NCI-H524 treated with DMSO at 0.1 percent for 48 hours (cell line): Measurements from ENCODE around the gene PSMB8.

Experiments used
- DNase-seq: peaks from one replicate; lab custom pipeline; 2025; lab: John Stamatoyannopoulos, UW

The PSMB8 gene

DNA sequence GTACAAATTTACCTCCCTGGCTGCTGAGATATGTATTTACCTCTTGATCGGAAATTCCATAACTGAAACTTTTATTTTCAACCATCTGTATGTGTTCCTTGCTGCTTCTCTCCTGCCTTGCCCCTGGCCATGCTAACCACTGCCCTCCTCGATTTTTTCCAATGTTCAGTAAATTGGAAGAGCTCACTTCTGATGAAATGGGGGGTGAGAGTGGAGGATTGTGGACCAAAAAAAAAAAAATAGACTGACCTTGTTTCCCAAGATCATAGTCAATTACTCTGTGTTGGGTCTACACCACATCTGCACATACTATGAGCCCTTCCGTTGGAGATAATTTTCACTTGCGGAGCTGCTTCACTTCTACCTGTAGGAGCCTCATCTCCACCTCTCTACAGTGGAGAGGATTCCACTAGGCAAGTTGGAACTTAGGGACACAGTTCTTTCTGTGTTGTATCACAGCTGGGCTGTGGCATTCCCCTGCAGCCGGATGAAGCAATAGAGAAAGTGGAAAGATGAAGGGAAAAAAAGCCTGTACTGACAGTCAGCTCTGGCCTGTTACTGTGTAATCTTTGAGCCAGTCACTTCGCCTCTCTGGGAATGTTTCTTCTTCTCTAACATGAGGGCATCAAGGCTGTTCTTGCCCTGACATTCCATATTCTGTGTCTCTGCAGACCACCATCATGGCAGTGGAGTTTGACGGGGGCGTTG is 11.8 kb upstream of the PSMB8 start:
- no peak for DNase-seq

DNA sequence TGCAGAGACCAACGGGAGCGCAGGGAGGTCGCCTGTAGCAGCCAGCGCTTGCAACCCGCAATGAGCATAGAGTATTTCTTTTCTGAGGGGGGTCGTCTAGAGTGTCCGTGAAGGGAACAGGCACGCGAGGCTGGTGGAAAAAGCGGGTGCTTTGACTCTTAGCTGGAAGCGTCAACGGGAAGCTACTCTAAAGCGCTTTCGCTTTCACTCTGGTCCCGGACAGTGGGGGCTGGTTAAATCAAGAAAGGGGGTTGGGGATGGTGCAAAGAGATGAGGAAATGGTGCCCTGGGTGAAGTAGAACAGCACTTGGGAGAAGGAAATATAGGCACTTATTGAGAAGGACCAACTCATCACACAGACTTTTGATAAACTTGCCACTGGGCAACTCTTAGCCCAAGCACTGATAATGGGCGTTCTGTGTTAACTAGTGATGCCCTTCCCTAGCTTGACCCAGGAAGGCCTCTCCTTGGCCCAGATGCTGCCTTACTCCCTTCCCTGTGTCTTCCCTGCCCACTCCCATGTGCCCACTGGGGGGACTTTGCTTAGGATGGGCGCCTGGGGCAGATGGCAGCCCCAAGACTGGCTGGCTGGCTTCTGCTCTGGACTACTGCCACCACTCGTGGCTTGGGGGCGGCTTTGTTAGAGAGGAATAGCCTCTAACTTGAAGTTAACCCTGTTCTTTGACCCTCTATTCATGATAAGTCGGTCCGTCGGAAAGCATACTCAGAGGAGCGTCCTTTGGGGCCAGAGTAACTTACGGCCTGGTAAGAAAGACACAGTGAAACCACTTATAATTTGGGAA is 10.7 kb upstream of the PSMB8 start:
- DNase-seq, result no peak

DNA sequence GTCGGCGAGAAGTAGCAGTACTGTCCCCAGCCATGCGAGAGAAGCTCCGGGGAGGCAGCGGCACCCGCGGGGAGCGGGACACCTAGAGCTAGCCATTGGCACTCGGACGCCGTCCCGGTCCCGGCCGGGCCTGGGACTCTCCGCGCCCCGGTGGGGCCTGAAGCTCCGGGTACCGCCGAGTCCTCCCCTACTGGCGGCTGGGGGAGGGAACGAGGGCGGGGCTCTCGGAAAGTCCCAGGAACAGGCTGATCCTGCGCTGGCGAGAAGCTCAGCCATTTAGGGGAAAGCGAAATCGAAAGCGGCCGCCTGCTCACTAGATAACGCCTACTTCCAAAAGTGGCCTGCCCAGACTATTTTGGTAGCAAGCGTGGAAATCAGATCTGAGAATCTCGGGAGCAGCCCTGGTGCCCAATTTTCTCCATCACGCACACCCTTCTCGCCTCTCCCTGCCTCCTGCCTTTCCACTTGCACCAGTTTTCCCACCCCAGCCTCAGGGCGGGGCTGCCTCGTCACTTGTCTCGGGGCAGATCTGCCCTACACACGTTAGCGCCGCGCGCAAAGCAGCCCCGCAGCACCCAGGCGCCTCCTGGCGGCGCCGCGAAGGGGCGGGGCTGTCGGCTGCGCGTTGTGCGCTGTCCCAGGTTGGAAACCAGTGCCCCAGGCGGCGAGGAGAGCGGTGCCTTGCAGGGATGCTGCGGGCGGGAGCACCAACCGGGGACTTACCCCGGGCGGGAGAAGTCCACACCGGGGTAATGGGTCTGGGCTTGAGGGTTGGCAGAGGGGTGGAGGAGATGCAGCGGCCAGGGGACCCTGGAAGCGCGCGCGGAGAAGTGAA is 9.9 kb upstream of the PSMB8 start, which contains the start of the genes PSMB9 and TAP1:
PSMB9 (plus strand) TSS at position 652 of the 835 bp plus-strand sequence; CDS start at position 690, 38 bp downstream.
TAP1 (minus strand) TSS at position 164 of the 835 bp plus-strand sequence; CDS start at position 96, 68 bp downstream.
- no peak for DNase-seq

DNA sequence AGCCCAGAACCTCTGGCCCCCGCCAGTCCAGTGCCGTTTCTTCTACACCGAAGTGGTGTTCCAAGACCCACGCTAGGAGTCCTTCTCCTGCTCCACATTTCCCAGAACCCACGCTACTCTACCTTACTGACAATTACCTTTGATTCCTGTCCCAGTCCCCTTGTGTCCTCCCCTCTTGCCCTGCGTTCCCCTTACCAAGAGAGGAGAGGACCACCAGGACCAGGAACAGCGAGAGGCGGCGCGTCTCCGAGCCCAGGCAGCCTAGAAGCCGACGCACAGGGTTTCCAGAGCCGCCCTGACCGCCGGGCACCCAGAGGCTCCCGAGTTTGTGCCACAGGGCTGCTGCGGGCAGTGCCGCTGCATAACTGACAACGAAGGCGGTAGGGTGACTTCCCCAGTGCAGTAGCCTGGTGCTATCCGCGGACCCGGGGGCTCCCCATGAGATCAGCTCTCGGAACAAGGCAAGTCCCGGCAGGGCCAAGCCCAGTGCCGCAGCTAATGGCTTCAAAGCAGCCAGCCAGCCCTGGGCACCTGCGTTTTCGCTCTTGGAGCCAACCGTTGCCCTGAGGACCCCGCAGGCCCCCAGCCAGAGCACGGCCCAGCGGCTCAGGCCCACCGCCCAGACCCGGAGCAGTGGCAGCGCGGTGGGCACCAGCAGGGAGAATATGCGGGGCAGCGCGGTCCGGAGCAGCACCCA is 9.1 kb upstream of the PSMB8 start:
- DNase-seq, result no peak

DNA sequence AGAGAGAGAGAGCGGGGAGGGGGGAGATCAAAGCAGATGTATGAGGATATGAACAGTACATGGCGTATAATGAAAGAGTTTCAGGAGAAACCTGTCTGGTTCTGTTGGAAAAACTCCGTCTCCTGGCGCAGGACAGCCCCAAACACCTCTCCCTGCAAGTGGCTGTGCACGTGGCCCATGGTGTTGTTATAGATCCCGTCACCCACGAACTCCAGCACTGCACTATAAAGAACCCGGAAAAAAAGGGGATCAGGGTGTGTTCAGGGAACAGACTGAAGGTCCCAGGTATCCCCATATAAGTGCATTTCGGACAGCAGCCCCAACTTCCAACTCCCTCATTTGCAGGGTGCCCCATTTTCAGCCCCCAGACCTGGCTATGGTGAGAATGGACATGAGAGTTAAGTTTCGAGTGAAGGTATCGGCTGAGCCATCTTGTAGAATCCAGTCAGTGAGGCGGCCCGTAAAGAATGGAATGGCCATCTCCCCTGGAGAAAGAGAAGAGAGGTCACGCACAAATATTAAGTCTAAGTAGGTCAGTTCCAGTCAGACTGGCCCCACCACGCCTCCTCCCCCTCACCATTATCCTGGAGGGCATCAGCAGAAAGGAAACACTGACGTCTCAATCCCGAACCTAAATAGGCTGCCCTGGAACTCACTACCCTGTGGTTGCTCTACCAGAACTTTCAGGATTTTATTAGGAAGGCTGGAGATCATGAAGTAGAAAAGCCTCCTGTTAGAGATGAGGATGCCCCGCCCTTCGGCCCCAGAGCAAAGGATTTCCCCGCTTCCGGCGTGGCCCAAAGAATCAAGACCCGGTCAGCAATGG is 8.4 kb upstream of the PSMB8 start:
- no peak for DNase-seq

DNA sequence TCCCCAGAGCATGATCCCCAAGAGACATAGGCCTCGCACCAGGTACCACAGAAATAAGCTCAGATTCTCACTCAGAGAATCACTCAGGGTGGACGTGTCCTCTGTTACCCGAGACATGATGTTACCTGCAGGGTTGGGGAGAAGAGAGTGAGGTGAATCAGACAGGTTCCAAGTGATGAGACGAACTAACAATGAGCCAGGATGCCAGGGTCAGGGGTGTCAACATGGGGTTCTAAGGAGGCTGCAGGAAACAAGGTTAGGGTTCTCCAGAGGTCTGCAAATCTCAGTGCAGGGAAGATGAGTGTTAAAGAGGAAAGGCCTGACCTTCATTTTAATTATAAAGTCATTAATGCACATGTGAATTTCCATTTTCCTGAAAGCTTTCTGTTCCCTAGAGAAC is 7.2 kb upstream of the PSMB8 start:
- no peak for DNase-seq

DNA sequence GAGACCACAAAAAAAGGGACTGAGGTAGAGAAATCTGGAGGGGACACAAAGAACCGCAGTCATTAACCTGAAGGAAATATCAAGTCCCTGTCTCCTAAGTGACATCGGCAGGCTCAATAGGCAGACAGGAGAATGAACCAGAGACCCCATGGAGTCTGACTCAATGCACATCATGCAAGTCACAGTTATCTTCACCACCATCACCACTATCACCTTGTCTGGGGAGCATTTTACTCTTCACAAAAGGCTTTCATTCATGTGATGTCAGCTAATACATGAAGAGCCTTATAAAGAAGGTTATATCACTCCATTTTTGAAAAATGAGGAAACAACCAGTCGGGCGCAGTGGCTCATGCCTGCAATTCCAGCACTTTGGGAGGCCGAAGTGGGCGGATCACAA is 5.3 kb upstream of the PSMB8 start:
- DNase-seq, result no peak

DNA sequence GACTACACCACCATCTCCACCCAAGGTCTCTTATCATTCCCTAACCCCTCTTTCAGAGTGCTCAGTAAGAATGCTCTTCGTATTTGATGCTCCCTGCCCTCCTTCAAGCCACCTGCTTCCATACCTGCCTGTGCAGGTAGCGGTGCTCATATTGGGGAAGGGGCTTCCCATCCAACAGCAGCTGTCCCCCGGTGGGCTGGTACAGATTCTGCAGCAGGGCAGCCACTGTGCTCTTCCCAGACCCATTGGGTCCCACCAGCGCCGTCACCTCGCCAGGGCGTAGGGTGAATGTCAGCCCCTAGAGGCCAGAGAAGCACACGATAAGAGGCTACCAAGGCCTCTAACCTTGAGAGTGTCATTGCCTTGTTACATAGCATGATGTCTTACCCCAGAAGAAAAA is 3.9 kb upstream of the PSMB8 start:
- no peak for DNase-seq

DNA sequence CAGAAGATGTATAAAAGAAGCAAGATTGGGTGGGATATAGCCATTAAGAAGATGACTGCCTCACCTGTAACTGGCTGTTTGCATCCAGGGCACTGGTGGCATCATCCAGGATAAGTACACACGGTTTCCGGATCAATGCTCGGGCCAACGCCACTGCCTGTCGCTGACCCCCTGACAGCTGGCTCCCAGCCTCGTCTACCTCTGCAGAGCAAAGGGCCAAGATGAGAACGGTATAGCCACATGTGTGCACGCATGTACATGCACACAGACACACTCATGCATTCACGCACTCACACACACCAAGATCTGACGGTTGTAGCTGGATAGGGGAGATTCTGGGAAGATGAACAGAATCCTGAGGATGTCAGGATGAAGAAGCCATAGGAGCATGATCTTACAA is 3.2 kb upstream of the PSMB8 start:
- no peak for DNase-seq

DNA sequence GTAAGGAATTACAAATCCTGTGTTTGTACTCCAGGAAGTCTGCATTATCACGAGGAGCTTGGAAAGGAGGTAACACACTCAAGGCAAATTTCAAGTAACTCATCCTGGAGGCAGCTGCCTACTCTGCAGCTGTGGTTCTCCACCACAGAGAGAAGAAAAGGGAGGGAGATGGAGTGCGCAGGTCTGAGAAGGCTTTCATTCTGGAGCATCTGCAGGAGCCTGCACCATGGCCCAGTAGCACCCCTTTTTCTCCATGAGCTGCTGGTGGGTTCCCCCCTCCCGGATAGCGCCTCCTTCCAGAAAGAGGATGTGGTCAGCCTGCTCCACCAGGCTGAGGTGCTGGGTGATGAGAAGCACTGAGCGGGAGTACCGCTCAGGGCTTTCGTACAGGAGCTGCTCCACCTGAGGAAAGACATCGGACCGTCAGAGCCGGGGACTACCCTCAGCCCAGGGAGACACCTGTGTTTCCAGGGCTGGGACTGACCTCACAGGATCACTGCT is 1.6 kb upstream of the PSMB8 start:
- DNase-seq, result no peak

DNA sequence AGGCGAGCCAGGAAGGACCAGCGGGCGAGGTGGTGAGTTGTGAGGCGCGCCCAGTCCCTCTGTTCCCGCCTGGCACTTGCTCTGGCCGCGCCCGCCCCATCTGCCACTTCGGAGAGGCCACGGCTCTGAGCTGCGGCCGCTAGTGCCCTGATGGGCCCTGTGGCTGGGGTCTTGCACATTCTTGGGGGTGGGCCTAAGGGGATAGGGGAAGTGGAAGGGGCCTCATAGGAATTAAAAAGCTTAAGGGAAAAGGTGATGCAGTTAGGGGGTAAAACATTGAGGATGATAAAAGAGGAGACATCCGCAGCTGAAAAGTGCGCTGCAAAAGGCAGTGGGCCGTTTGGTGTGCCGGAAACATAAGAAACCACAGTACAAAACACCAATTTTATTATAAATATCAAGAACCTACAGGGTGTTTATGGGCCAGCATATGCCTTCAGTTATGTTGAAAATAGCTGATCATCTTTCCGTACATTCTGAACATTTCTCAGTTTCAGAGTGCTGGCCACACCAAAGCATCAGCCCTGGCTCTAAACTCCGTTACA is 1.1 kb upstream of the PSMB8 start:
- DNase-seq, result no peak

DNA sequence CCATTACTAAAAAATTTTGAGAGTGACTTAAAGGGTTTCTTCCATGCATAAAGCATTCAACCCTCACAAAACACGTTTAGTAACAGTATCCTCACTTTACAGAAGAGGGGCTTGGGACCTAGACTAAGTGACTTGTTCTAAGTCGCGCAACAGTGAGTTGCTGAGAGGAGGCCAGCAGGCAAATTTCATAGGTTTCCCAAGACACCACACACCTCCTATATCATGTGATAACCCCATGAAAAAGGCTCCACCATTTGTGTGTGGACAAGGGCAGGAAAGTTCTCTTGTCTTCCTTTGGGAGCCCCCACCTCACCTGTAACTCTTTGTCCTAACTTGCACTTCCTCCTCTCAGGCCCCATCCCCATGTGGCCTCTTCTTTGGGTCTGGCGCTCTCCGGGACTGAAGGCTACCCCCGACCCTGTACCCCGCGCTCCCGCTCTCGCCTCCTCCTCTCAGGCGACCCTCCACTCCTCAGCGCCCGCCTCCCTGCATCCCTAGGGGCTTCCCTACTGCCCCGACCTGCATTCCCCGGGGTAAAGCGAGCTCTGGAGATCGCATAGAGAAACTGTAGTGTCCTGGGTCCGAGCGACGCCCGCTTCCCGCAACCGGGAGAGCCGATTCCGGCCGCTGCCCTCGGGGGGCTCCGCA is 392 bp downstream of the PSMB8 start:
- no peak for DNase-seq

DNA sequence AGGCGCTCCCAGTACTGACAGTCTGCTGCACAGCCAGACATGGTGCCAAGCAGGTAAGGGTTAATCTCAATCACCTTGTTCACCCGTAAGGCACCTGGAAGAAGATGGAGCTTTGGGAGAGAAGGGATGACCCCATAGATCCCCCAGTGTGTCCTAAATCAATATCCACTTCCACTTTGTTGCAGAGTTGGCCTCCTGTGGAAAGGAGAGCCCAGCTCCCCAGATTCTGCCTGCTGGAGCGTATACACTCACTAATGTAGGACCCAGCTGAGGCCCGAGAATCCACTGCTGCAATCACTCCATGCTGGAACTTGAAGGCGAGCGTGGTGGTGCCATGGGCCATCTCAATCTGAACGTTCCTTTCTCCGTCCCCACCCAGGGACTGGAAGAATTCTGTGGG is 1.2 kb downstream of the PSMB8 start:
- DNase-seq, result no peak

DNA sequence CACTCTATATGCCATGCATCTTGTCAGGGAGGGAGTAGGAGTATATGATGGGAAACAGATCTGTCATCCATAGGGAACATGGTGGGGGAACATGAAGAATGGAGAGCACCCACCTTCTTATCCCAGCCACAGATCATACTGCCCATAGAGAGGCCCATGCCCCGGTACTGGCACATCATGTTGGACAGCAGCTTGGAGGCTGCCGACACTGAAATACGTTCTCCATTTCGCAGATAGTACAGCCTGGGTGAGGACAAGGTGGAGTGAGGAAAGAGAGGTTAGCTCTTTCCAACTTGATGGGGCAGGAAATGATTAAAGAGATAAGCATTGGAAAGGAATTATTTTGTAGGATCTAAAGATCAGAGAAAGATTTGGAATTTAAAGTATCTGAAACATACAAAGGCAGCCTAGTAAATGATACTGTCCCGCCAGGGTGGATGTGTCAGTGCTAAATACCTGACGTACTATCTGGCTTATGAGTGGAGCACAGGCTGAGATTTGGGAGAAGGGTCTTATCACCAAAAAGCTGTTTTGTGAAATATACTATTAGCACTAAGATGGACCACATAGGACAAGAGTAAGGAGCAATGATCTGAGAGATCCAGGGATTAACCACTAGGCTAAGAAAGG is 1.7 kb downstream of the PSMB8 start:
- DNase-seq, result no peak

DNA sequence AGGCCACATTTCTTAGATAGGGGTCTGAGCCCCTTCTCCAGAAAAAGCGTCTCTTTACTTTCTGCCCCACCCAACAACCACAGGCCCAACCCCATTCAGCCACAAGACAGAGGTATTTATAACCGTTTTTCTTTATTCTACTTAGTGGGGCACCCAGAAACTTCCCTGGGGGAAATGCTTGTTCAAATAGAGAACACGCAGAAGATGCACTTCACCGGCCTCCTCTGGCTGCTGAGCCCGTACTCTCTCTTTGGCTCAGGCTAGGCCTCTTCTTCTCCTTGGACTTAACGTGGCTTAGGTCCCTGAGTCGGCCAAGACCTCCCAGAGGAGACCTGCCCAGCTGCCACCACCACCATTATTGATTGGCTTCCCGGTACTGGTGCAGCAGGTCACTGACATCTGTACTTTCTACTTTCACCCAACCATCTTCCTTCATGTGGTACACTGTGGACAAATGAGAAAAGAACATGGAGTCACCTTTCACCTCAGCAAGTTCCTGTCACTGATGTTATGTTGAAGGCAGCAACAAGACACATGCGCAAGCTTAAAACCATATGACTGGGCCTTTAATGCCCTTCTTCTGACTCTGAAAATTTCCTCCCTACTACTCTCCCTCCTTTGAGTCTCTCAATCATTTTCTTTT is 3.1 kb downstream of the PSMB8 start:
- no peak for DNase-seq

DNA sequence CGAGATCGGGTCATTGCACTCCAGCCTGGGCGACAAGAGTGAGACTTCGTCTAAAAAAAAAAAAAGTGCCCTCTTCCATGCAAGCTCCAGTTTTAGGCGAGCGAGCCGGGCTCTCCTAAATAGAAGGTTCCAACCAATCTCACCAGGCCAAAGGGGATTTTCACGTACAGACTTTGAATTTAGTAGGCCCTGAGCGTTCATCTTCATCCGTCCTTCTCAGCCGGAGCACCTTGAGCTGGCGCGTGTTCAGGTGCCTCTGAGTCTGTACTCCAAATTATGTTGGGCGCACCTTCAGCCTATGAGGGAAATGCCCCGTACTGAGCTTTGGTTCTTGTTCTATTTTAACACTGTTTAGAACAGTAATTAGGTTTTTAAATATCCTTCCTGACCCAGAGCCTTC is 4.5 kb downstream of the PSMB8 start:
- DNase-seq, result no peak

DNA sequence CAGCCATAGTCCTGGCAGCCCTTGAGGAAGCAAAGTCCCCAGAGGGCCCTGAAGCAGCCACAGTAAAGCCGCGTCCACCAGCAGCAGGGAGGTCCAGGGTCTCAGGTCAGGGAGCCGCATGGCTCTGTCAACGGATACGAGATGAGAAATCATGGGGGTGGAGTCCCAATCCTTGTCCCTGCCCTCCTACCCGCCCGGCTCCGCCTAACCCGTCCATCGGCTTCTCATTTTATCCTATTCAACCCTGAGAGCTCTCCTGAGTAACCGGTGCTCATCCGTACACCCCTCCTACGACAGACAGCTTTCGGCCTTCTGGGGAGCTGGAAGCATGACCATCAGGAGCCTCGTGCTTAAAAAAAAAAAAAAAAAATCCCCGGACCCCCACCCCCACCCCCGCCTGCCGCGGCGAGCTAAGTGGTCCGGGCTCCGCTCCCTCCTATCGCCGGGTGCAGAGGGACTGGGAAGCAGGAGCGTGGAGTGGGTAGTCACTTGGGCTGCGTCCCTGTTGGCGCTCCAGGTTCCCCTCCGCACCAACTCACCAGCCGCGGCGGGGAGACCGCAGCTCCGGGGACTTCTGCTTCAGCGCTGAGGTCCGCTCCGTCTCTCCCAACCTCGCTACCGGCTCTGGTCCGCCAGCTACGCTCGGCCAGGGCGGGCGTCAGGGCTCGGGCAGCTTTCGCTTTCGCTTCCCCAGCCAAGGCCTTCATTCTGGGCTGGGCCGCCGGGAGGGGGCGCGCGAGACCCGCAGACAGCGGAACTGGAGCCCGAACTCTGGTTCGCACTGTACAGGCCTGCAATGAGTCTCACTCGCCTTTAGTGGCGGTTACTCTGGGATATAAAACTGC is 5.5 kb downstream of the PSMB8 start, which contains the start of gene TAP2:
TAP2 (minus strand) TSS at position 626 of the 845 bp plus-strand sequence; CDS start at position 120, 506 bp downstream.
- DNase-seq, result no peak

DNA sequence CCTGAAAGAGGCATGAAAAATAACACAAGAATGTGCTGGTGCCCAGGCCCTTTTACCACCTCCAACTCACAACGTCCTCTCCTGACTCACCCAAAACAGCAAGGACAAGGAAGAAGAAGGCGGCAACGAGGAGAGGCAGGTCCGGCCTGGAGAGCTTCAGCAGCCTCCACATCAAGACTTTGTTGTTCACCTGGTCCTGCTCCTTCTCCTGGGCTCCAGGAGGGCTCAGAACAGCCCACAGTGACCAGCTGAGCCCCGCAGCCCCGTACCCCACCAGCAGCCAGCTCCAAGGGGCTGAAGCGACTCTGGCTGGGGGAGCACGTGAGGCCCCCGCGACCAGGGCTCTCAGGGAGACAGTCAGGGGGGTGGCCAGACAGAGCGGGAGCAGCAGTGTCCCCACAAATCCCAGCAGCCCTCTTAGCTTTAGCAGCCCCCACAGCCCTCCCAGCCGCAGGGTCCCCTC is 6.2 kb downstream of the PSMB8 start:
- no peak for DNase-seq
